CD4-positive, alpha-beta T cell treated with Interferon gamma for 1 hour (primary cell): ENCODE data around the gene ATP6V1G1.
A peak's percentile ranks its signal among the peaks of the same experiment; 100 is the strongest.

Source experiments
- DNase-seq: peaks from one replicate; pipeline ENCODE4 v3.0.0-alpha.2; 2020

The ATP6V1G1 gene

DNA sequence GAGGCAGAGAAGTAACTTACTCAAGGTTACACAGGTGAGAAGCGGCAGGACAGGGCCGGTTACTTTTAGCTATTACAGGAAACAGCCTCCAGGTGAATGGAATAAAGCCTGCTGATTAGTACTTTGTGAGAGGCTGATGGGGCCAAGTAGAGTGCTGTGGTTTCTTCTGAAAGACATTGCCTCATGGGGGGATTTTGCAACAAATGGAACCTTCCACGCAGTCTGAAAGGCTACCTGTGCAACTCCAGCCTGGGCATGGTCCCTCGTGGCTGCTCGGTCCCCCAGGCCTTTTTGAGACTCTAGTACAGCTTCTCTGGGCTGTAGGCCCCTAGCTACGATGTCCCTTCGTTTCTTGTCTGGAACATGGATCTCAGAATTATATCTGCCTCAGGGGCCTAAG lies 25.5 kb downstream of the ATP6V1G1 start:
- no peak for DNase-seq

DNA sequence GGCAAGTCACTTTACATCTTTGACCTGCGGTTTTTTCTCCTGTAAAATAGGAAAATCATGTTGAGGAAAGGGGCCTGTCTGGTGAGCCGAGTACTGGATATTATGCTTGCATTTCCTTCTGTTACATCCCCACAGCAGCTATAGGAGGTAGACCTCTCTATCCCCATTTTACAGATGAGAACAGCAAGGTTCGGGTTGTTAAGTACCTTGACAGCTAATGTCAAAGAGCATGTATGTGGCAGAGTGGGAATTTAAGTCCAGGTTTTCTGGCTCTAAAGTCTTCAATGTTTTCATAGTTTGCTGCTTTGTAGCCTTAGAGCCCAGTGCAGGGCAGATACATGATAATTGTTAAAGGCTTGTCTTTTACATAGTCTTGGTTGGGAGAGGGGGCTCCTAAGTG lies 26.4 kb downstream of the ATP6V1G1 start:
- DNase-seq, result no peak

DNA sequence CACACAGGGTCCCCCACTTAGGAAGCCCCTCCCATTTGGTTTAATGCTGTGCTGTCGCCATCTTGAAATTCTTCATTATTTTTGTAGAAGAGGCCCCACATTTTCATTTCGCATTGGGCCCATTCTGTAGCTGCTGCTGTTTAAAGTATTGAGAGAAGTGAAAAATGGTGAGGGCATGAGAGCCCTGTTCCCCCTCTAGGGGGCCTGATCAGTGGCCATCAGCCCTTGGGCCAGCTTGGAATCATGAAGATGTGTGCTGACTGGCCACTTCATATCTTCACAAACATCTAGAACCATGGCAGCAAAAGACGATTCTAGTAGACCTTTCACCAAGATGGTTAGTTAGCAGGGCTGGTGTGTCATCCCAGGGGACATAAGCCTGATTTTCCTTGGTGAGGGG lies 26.8 kb downstream of the ATP6V1G1 start:
- DNase-seq, result no peak

DNA sequence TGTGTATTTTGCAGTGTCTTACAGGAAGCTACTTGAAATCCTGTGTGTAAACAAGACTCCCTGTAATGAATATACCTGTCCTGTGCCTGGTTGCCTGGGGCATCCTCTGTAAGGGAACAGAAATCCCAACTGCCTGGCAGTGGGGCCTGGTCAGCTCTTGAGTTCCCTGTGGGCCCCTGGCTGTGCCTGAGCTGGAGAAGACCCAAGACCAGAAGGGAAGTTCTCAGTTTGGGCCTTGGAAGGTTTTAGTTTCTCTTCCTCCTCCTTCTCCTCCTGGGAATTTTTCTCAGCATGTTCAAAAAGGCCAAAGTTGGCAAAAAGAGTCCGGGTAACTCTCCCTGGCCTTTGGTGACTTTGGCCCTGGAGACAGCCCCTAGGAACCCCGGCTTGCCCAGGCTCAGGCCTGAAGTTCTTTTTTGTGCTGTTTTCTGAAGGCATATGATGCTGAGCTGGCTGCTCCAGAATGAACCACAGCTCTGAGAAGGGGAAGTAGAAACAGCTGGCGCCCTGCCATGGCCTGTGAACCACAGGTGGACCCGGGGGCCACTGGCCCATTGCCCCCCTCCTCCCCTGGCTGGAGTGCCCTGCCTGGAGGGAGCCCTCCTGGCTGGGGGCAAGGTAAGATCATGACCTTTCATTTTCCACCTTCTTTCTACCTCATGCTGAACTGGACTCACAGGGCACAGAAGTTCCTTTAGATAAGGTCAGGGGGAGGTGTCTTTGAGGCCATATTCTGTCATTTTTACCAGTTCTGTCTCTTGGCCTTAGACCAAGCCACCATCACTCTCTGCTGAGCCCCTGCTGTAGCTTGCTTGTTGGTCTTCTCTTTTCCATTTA lies 29.3 kb downstream of the ATP6V1G1 start:
- DNase-seq, result peak; percentile 61

DNA sequence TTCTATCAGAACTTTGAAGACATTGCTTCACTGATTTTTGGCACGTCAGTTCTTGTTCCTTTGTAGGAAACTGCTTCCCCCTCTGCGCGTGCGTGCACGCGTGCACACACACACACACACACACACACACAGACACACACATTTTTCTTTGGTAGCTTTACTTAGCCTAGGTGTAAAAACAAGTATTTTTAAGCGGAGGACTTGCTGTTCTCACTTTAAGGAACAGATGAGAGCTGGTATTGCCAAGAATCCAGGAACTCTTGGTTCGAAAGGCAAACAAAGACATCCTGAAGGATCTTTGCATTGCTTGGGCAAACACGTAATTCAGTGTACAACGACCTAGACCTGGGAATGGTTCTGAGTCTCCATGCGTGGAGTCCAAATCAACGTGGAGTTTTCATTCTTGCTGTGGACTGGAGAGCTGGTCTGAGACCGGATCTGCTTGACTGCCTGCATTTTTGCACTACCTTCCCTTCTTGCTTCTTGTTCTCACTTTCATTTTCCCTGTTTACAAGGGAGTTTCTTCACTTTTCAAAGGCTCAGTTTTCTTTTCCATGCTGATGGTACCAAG lies 31.7 kb downstream of the ATP6V1G1 start:
- peak; percentile 49 for DNase-seq

DNA sequence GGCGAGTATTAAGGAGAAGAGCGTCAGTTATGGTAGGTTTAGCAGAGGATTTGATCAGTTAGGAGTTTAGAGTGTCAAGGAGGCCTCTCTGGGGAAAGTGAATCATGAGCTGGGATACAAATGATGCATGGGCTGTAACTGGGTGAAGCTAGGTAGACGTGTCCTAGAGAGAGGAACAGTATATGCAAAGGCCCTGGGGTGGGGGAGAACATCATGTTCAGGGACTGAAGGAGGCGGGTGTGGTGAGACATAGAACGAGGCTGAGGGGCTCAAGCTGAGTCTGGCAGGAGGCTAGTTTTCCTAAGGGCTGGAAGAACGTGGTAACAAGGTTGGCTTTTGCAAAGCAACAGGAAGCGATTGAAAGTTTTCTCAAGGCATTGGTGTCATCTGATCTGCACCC lies 34.0 kb downstream of the ATP6V1G1 start:
- no peak for DNase-seq

DNA sequence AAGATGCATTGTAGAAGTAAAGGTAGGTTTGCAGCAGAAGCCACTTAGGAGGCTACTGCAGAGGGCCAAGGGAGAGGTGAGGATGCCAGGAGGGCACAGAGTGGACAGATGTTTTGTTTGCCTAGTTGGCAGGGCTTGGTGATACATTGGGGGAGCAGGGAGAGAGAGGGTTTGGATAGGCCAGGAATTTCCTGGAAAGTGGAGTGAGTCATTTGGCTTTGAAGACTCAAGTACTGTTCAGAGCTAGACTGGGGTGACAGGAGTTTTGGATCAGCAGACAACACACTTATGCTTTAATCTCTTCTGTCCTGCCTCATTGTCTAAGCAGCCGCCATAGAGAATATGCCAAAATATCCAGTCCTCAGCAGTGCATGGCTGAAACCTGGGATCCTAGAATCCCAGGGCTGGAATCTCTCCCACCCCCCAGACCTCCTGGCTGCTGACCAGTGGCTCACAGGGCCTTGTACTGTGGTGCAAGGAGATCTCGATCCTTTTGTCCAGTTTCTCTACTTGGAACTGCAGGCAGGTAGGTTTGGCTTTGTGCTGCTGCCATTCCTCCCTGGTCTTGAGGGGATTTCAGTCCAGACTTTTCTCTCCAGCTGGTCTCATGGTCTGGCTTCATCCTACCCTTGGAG lies 34.5 kb downstream of the ATP6V1G1 start:
- DNase-seq, result no peak

DNA sequence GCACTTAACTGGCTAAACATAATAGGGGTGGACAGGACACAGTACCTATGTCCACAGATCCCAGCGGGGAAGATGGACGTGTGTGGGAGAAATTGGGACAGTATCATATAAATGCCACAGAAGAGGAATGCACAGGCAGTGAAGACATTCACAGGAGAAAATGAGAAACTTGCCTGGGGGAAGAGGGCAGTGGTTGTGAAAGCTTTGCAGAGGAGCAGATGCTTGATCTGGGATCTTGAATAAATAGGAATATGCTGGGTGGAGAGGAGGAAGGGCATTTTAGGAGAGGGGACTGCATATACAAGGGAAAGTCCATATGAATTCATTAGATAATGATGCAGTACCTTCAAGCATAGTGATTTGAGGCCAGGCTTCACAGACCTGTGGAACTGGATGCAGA lies 37.1 kb downstream of the ATP6V1G1 start:
- DNase-seq, result no peak

DNA sequence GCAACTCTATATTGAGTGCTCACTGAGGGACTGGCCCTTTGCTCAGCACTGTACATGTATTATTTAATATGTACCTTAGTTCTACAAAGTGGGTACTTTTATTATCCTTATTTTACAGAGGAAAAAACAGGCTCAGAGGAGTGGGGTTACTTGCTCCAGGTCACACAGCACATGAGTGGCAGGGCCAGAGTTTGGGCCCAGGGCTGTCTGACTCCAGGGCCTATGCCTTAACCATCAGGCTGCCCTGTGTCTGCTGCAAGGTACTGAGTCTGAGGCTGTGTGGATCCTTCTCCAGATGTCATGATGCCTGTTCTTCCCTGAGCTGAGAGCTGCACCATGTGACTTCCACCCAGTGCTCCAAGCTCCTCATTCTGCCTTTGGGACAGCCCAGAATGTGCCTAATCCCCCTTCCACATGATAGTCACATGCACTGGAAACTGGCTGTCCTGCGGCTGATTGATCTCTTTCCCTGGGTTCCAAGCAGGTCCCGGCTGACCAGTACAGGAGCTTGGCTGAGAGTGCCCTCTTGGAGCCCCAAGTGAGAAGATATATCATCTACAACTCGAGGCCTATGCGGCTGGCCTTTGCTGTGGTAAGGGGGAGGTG lies 38.9 kb downstream of the ATP6V1G1 start:
- DNase-seq, result no peak

DNA sequence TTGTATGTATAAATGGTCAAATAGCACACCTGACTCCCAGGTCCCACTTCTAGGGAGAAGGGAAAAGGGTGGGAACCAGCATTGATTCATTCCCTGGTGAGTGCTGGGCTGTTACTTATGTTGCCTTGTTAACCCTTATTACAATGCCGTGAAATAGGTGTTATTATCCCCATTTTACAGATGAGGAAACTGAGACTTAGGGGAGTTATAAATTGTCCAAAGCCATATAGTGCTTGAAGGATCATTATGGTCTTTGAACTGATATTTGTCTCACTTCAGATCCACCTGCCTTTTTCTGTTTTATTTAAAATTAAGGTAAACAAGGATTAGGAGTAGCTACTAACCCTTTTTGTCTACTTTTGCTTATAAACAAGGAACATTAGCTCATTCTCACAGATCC lies 40.0 kb downstream of the ATP6V1G1 start:
- DNase-seq, result no peak

DNA sequence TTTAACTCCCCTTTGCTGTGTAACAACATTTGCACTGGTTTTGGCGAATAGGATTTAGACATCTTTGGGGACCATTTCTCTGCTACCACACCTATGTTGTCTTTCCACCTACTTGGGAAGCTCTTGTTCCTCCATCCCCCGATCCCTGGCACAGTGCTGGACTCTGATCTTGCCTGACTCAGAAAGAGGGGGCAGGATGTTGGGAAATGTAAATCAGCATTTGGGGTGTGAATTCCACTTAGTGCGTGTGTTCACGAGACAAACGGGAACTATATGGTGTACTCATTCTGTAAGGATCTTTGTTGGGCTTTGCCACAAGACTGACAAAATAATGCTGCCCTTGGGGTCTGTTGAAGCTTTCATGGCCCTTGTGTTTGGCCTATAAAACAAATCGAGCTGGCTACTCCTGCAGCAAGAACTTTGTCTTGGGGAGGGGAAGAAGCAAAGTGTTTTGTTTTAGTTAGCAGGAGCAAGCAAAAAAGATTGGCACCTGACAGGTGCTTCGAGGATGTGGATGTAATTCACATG lies 42.1 kb downstream of the ATP6V1G1 start:
- DNase-seq, result no peak

DNA sequence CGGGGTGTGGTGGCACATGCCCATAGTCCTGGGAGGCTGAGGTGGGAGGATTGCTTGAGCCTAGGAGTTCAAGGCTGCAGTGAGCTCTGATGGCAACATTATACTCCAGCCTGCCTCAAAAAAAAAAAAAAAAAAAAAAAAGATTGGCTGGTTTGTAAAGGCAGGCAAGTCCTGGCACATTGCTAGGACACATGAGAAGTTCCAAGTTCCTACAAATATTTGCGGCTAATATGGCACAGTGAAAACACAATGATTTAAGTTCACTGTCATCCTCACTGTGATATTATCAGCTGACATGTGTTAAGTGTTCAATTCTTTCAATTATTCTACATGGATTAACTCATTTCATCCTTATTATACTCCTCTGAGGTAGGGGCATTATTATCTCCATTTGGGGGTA lies 43.6 kb downstream of the ATP6V1G1 start:
- no peak for DNase-seq

DNA sequence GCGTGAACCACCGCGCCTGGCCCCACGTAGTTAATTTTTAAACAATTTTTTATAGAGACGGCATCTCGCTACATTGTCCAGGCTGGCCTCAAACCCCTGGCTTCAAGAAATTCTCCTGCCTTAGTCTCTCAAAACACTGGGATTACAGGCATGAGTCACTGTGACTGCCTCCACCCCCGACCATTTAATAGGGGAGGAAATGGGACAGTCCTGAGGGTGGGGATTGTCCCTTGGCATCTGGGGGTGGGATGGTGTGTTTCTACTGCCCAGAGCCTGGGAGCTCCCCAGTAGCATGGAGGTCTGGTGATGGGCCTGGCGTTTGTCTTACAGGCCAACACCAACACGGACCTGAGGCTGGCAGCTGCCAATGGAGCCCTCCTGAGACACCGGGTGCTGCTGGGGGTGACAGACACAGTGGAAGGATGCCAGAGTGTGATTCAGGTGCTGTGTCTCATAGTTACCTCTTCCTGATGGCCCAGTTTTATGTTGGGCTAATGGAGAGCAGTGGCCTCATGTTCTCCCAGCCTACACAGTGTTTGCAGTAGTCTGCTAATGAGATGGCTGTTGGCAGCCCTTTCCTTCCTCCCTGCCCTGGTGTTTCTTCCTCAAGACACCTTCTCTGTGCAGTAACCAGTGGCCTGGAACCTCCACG lies 46.0 kb downstream of the ATP6V1G1 start:
- DNase-seq, result no peak

DNA sequence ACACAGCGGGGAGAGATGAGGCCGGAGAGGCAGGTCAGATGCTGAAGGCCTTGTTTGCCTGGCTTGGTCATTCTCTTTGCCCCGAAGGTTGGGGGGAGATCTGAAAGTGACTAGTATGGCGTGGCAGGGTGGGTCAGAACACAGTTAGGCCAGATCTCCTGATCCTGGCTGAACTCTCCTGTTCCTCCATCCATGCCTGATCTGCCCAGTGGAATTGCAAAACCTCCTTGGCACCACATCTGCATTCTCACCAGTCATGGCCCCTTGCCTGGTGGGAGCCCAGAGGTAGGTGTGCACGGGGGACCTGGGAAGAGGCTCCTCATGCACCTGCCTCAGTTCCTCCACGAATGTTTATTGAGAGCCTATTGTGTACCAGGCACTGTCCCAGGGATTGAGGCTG lies 46.8 kb downstream of the ATP6V1G1 start:
- DNase-seq, result no peak

DNA sequence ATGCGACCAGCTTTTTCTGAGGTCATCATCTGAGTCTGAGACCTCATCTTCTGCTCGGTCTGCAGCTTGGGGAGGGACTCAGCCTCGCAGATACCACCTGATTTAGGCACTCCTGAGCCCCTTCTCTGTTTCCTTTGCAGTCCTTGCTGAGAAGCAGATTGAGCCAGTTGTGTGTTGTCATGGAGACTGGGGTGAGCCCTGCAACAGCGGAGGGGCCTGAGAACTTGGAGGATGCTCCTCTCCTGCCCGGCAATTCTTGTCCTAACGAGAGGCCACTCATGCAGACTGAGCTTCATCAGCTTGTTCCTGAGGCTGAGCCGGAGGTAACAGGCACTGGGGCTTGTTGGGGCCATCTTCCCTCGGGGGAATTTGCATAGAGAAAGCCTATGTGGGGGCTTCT lies 50.8 kb downstream of the ATP6V1G1 start:
- DNase-seq, result no peak

DNA sequence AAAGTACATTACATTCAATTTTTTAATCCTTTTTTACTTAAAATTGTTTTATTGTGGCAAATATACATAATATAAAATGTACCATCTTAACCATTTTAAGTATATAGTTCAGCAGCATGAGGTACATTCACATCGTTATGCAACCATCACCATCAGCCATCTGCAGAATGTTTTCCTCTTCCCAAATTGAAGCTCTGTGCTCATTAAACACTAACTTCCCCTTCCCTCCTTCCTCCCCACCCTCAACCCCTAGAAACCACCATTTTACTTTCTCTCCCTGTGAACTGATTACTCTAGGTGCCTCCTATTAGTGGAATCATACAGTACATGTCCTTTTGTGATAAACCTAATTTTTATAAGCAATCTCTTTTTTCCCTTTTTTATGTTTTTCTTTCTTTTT lies 54.4 kb downstream of the ATP6V1G1 start:
- no peak for DNase-seq

DNA sequence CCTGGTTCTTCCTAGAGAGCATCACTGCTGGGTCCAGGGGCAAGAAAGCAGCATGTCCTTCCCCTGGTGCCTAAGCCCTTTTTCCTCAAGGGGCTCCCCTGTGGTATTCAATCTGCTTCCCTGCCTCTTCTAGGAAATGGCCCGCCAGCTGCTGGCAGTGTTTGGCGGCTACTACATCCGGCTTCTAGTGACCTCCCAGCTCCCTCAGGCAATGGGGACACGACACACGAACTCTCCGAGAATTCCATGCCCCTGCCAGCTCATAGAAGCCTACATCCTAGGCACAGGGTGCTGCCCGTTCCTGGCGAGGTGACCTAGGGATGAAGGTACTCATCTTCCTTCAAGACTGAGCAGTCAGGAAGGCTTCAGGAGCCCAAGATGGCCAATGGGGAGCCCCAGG lies 55.4 kb downstream of the ATP6V1G1 start:
- no peak for DNase-seq

DNA sequence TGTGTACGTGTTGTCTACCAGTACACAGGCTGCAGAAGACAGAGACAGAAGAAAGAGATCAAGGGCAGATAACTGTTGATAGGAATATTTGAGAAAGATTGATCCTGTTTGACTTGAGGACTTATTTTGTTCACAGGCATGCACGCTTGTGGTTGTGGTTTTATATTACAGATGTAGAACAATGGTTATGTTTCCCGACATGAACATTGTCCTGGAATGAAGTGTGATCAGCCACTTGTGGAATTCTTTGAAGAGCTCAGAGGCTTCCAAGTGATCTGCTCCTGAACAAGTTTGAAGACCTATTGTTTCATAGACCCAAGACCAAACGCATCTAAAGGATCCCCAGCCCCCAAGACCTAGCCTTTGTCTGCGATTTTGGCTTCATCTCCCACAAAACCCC lies 56.3 kb downstream of the ATP6V1G1 start:
- DNase-seq, result no peak
